H9 (cell line): Measurements from ENCODE around the gene SGSM2. TPM values are rescaled to one million over a fixed set of nuclear protein-coding genes. Genes with fewer than 3 reads are reported as not detected.

Experiments used
- DNase-seq: peaks from one replicate; pipeline ENCODE4 v3.0.0-alpha.2; 2017
- H2AFZ ChIP-seq: one replicate; pipeline ENCODE4 v1.6.1; 2013; ENCODE audit warnings: mild to moderate bottlenecking, low read length, control low read depth, moderate library complexity
- H2AK5ac ChIP-seq: 2 replicates; pipeline ENCODE4 v1.6.1; 2013; ENCODE audit warnings: low read length, control low read depth, mixed read lengths; ENCODE audit not compliant: insufficient read length
- H2BK120ac ChIP-seq: one replicate; pipeline ENCODE4 v1.6.1; 2013; ENCODE audit warnings: low read depth, mild to moderate bottlenecking, low read length, control low read depth, inconsistent platforms; ENCODE audit not compliant: poor library complexity, severe bottlenecking
- H2BK12ac ChIP-seq: 2 replicates; pipeline ENCODE4 v1.6.1; 2013; ENCODE audit warnings: low read length, control low read depth, mixed read lengths, low read depth; ENCODE audit not compliant: insufficient read length
- H2BK15ac ChIP-seq: 2 replicates; pipeline ENCODE4 v1.6.1; 2013; ENCODE audit warnings: low read depth, low read length, control low read depth
- H2BK20ac ChIP-seq: one replicate; pipeline ENCODE4 v1.6.1; 2013; ENCODE audit warnings: low read depth, mild to moderate bottlenecking, low read length, control low read depth, inconsistent platforms; ENCODE audit not compliant: poor library complexity, severe bottlenecking
- H2BK5ac ChIP-seq: 2 replicates; pipeline ENCODE4 v1.6.1; 2013; ENCODE audit warnings: low read length, control low read depth, mixed read lengths; ENCODE audit not compliant: insufficient read length
- H3K14ac ChIP-seq: 2 replicates; pipeline ENCODE4 v1.6.1; 2013; ENCODE audit warnings: low read length, control low read depth; ENCODE audit not compliant: insufficient read depth
- H3K18ac ChIP-seq: 2 replicates; pipeline ENCODE4 v1.6.1; 2013; ENCODE audit warnings: low read depth, mild to moderate bottlenecking, mixed read lengths, low read length, control low read depth; ENCODE audit not compliant: insufficient read length
- H3K23ac ChIP-seq: 2 replicates; pipeline ENCODE4 v1.6.1; 2013; ENCODE audit warnings: low read length, control low read depth, mixed read lengths, low read depth; ENCODE audit not compliant: insufficient read length
- H3K23me2 ChIP-seq: 2 replicates; pipeline ENCODE4 v1.6.1; 2013; ENCODE audit warnings: low read depth, mild to moderate bottlenecking, mixed read lengths, low read length, control low read depth; ENCODE audit not compliant: insufficient read length, poor library complexity, severe bottlenecking
- H3K27ac ChIP-seq: 2 replicates; pipeline ENCODE4 v1.5.1; 2013; ENCODE audit warnings: low read length, control low read depth, mixed read lengths, low read depth; ENCODE audit not compliant: insufficient read length
- H3K27me3 ChIP-seq: 2 replicates; pipeline ENCODE4 v1.6.1; 2013; ENCODE audit warnings: low read length, control low read depth, inconsistent platforms; ENCODE audit not compliant: insufficient read depth
- H3K4ac ChIP-seq: 2 replicates; pipeline ENCODE4 v1.6.1; 2013; ENCODE audit warnings: low read depth, mild to moderate bottlenecking, control low read depth, inconsistent platforms, low read length, moderate library complexity
- H3K4me1 ChIP-seq: 2 replicates; pipeline ENCODE4 v1.6.1; 2013; ENCODE audit warnings: low read length, control low read depth, inconsistent platforms; ENCODE audit not compliant: insufficient read depth
- H3K4me2 ChIP-seq: 2 replicates; pipeline ENCODE4 v1.6.1; 2013; ENCODE audit warnings: low read length, control low read depth, mixed read lengths; ENCODE audit not compliant: insufficient read length, insufficient read depth
- H3K56ac ChIP-seq: 2 replicates; pipeline ENCODE4 v1.6.1; 2013; ENCODE audit warnings: low read depth, mild to moderate bottlenecking, mixed read lengths, low read length, control low read depth; ENCODE audit not compliant: insufficient read length
- H3K79me1 ChIP-seq: 2 replicates; pipeline ENCODE4 v1.6.1; 2013; ENCODE audit warnings: low read depth, mild to moderate bottlenecking, moderate library complexity, low read length, control low read depth, inconsistent platforms; ENCODE audit not compliant: insufficient read depth, poor library complexity, severe bottlenecking
- H3K79me2 ChIP-seq: 2 replicates; pipeline ENCODE4 v1.6.1; 2013; ENCODE audit warnings: low read length, control low read depth, inconsistent platforms; ENCODE audit not compliant: insufficient read depth
- H3K9ac ChIP-seq: 2 replicates; pipeline ENCODE4 v1.6.1; 2013; ENCODE audit warnings: low read length, control low read depth, mixed read lengths; ENCODE audit not compliant: insufficient read length; ENCODE audit errors: extremely low read depth
- H3K9me3 ChIP-seq: one replicate; pipeline ENCODE4 v1.6.1; 2013; ENCODE audit warnings: low read depth, low read length, inconsistent platforms; ENCODE audit not compliant: control insufficient read depth
- H3T11ph ChIP-seq: one replicate; pipeline ENCODE4 v1.6.1; 2013; ENCODE audit warnings: mild to moderate bottlenecking, low read length, control low read depth, inconsistent platforms
- H4K20me1 ChIP-seq: one replicate; pipeline ENCODE4 v1.6.1; 2013; ENCODE audit not compliant: control insufficient read depth, insufficient read length, insufficient read depth
- H4K5ac ChIP-seq: 2 replicates; pipeline ENCODE4 v1.6.1; 2013; ENCODE audit warnings: low read depth, mild to moderate bottlenecking, mixed read lengths, low read length, control low read depth; ENCODE audit not compliant: insufficient read length
- H4K8ac ChIP-seq: replicated peaks from 2 replicates; pipeline ENCODE4 v1.6.1; 2013; ENCODE audit warnings: low read length, control low read depth, mixed read lengths, low read depth; ENCODE audit not compliant: insufficient read length
- H4K91ac ChIP-seq: 2 replicates; pipeline ENCODE4 v1.6.1; 2013; ENCODE audit warnings: low read depth, mild to moderate bottlenecking, moderate library complexity, mixed read lengths, low read length, control low read depth; ENCODE audit not compliant: insufficient read length
- H3K27ac Mint-ChIP-seq, 3 experiments: 2 replicates in 2 of 3; 3 replicates in 1 of 3; pipeline ENCODE4 v1.8.0; 2020 to 2021; ENCODE audit warnings: mixed read lengths in 3 of 3, mild to moderate bottlenecking in 1 of 3, moderate library complexity in 1 of 3
- H3K27me3 Mint-ChIP-seq: 2 replicates; pipeline ENCODE4 v1.8.0; 2021; ENCODE audit warnings: low read depth, mild to moderate bottlenecking, moderate library complexity, mixed read lengths
- H3K36me3 Mint-ChIP-seq, 3 experiments: 2 replicates in 2 of 3; 3 replicates in 1 of 3; pipeline ENCODE4 v1.8.0; 2020 to 2021; ENCODE audit warnings: low read depth in 3 of 3, mixed read lengths in 3 of 3; ENCODE audit not compliant: insufficient read depth in 1 of 3
- H3K4me1 Mint-ChIP-seq, 2 experiments: 2 replicates each; pipeline ENCODE4 v1.8.0; 2020; ENCODE audit warnings: mixed read lengths in 2 of 2
- H3K4me3 Mint-ChIP-seq, 2 experiments: 2 replicates in 1 of 2; 3 replicates in 1 of 2; pipeline ENCODE4 v1.8.0; 2020 to 2021; ENCODE audit warnings: mild to moderate bottlenecking in 2 of 2, mixed read lengths in 2 of 2, moderate library complexity in 1 of 2
- H3K9me3 Mint-ChIP-seq, 2 experiments: 2 replicates in 1 of 2; 3 replicates in 1 of 2; pipeline ENCODE4 v1.8.0; 2020; ENCODE audit warnings: mild to moderate bottlenecking in 2 of 2, mixed read lengths in 2 of 2, moderate library complexity in 1 of 2
- CTCF ChIP-seq: fragments of 200-600 bp; sonication (generic); conservative IDR thresholded peaks from 3 replicates; pipeline ENCODE4 v1.8.0; 2021; ENCODE audit warnings: antibody characterized with exemption, mild to moderate bottlenecking
- WGBS: extraction: QIAGEN DNeasy Blood & Tissue Kit; methylation state at CpG from one replicate; pipeline ENCODE4 v1.1.7; 2013; ENCODE audit warnings: missing lambda C conversion rate, low lambda C conversion rate, mixed read lengths; ENCODE audit not compliant: insufficient read length; ENCODE audit errors: extremely low coverage; 5-methylcytosine and 5-hydroxymethylcytosine counted together
- total RNA-seq: library from RNA; stranded (reverse); gene quantifications from 2 replicates; pipeline ENCODE4 v1.2.1, GENCODE V29; 2021

The SGSM2 gene
- total RNA-seq, 1 experiment from 2014 or later = 45.6 TPM

GRCh38 chr17:2427910-2428309 is 90.6 kb downstream of the SGSM2 start:
- Histone ChIP-seq H4K8ac (no peak overlapping the region), H4K20me1 (no peaks in the 10 kb centered on the region), H3K14ac (no peak overlapping the region), H3K4ac (no peak overlapping the region), H3K56ac (no peak overlapping the region), H3K9ac (no peak overlapping the region), H2BK120ac (no peak overlapping the region), H3K79me2 (no peaks in the 10 kb centered on the region), H2BK20ac (no peak overlapping the region), H2BK12ac (no peak overlapping the region), H3K9me3 (no peaks in the 10 kb centered on the region), H2BK5ac (no peak overlapping the region), H3K23me2 (no peaks in the 10 kb centered on the region), H3K79me1 (no peaks in the 10 kb centered on the region), H3K27ac (no peak overlapping the region), H3K4me2 (no peak overlapping the region), H3K23ac (no peak overlapping the region), H3K4me1 (no peaks in the 10 kb centered on the region), H3K18ac (no peak overlapping the region), H4K91ac (no peak overlapping the region), H2AFZ (no peak overlapping the region), H2AK5ac (no peak overlapping the region), H2BK15ac (no peak overlapping the region), H3T11ph (no peak overlapping the region), H4K5ac (no peak overlapping the region), H3K27me3 (no peaks in the 10 kb centered on the region)
- H3K4me3 Mint-ChIP-seq = no peak overlapping the region
- no peak for TF ChIP-seq CTCF
- H3K27ac Mint-ChIP-seq = peak overlapping the region in 1 of 3 experiments; percentile 20; a peak in 1 of 7 replicates
- H3K4me1 Mint-ChIP-seq = peaks cover under 1% of the 10 kb centered on the region in 2 experiments; a peak in 3 of 4 replicates
- no peaks in the 10 kb centered on the region for H3K27me3 Mint-ChIP-seq
- WGBS = no CpG with 5 or more reads among the region's 1 CpG
- no peaks in the 10 kb centered on the region for H3K9me3 Mint-ChIP-seq
- DNase-seq = no peak
- H3K36me3 Mint-ChIP-seq = peaks cover 9 to 34% (median 29%) of the 10 kb centered on the region in 3 experiments; a peak in 6 of 7 replicates

Other genes with a start within 250 kb of the SGSM2 start
- gene SMG6, start 33.7 kb upstream of the SGSM2 start, total RNA-seq = 28.6 and 35.6 TPM in 2 replicates
- 5.4 and 5.6 TPM in 2 replicates for gene SRR, start 33.6 kb upstream of the SGSM2 start, total RNA-seq
- 81.1 and 83.3 TPM in 2 replicates for gene TSR1, start 1.0 kb upstream of the SGSM2 start, total RNA-seq
- 37.4 and 38.9 TPM in 2 replicates for gene MNT, start 63.6 kb downstream of the SGSM2 start, total RNA-seq
- gene METTL16, start 174.4 kb downstream of the SGSM2 start, total RNA-seq = 55.4 and 55.9 TPM in 2 replicates